Activated naive CD8-positive, alpha-beta T cell treated with anti-CD3 and anti-CD28 coated beads, Interleukin-2, amount 50 U/mL, for 16 hours (primary cell): ENCODE results near the gene KRT13.

Source experiments
- DNase-seq: peaks from one replicate; pipeline ENCODE4 v3.0.0-alpha.2; 2020; ENCODE audit warnings: low read depth, low spot score

Gene KRT13

DNA sequence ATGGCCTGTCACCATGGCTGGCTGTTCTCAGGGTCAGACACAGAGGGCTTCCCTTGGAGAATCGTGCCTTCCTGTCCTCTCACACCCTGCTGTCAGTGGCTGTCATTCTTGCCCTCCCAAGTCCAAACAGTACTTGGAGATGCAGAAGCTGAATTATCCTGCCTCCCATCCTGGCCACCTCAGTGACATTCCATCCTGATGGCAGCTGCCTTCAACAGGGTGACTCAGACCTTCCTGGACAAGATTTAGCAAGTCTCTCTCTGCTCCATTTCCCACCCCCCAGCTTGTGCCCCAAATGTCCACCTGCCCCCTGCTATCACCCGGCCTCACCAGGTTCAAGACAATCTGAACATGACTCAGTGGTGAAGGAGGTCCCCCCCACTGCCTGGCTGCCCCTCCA lies 10.9 kb downstream of the KRT13 start:
- no peak for DNase-seq

DNA sequence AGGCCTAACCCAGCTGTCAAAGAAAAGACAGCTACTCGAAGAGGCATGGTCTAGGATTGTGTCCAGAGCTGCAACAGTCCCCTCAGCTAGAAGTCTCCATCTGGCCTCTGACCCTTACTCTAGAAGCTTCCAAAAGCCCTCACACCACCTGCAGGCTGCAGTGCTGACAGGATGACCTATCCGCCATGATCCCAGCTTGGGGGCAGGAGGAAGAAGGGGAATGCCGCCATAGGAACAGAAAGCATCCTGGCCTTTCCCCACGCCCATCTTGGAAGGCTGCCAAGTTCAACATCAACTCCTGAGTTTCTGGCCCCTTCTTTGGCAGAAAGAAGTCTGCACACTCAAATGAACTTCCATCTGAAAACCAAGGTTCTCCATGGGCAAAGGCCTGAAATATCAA lies 12.6 kb downstream of the KRT13 start:
- no peak for DNase-seq

GRCh38 chr17:41492351-41492750 lies 13.1 kb downstream of the KRT13 start:
- no peak for DNase-seq

- DNase-seq, result no peak
These were observed 13.9 kb downstream of the KRT13 start for GRCh38 chr17:41491476-41491875.

DNA sequence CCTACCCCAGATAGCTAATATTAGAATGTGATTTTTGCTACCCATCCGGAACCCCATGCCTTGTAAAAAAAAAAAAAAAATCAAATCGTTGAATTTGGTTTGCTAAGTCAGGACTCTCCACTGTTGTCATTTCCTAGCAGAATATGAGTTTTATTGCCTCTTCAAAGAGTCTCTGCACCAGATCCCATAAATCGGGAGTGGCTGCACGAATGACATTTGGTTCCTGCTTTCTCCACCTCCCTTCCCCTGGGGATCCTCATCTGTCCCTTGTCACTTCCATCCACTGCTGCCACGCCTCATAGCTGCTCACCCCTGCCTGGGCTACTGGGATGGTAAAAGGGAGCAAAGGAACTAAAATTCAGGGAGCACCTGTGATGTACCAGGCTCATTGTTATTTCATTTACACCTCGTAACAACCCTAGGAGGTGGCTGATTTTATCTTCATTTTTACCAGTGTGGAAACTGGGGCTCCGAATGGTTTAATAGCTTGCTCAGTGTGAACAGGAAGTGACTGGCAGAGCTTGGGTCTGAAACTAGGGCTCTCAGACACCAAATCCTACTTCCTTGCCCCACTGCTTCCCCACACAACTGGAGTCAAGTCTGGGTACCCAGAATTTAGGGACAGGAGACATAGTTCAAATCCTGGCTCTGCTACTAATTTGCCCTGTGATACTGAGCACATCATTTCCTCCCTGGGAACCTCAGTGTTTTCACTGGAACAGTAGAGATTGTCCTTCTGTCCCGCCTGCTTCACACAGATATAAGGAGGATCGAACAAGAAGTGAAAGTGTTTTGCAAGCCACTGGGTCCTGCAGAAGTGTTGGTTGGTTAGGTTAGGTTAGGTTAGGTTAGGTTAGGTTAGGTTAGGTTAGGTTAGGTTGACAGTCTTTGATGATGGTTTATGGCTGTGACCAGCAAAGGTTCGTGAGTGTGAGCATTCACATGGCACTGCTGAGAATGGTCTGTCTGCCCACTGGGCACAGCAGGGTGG lies 15.1 kb downstream of the KRT13 start:
- no peak for DNase-seq

DNA sequence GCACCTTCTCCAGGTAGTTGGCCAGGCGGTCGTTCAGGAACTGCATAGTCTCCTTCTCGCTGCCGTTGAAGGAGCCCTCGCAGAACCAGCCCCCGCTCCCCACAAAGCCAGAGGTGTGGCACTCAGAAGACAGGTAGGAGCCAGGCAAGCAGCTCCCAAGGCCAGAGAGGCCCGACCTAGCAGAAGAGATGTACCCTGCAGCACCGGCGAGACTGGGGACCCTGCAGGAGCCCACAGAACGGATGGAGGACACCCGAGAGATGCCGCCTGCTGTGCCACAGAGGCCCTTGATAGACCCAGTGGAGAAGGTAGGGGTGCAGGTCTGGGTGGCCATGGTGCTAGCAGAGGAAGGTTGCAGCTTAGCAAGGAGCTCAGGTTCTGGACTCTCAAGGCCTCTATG lies 15.9 kb downstream of the KRT13 start, which contains the start of gene KRT36:
Gene KRT36, minus strand, starts transcription at position 380 of the 400 bp plus-strand sequence. Its CDS starts 46 bp downstream, at position 334.
- no peak for DNase-seq

DNA sequence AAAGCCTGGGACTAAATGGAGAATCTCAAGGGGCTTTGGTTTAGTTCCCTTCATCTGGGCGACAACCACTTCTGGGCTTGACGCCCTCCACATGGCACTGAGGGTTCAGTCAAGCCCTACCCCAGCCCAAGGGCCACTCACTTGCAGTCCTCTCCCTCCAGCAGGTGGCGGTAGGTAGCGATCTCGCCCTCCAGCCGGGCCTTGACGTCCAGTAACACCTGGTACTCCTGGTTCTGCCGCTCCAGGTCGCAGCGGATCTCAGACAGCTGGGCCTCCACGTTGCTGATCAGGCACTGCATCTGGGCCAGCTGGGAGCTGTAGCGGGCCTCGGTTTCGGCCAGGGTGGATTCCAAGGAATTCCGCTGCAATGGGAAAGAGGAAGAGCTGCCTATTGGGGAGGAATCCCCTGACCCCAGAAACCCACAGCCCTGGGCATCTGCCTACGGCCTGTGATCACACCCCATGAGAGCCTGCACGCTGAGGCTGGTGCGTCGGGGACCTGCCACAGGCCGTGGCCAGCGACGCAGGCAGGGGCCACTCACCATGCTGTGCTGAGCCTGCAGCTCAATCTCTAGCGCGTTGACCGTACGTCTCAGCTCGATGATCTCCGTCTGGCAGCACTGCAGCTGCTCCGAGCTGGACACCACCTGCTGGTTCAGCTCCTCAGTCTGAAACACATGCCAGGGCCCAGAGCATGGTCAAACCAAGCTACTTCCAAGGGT lies 18.4 kb downstream of the KRT13 start:
- no peak for DNase-seq

- no peak for DNase-seq
These were observed 19.1 kb downstream of the KRT13 start for GRCh38 chr17:41486316-41486715.

GRCh38 chr17:41484920-41485904 lies 20.2 kb downstream of the KRT13 start:
- DNase-seq, result no peak

GRCh38 chr17:41483991-41484826 lies 21.2 kb downstream of the KRT13 start:
- DNase-seq, result no peak

DNA sequence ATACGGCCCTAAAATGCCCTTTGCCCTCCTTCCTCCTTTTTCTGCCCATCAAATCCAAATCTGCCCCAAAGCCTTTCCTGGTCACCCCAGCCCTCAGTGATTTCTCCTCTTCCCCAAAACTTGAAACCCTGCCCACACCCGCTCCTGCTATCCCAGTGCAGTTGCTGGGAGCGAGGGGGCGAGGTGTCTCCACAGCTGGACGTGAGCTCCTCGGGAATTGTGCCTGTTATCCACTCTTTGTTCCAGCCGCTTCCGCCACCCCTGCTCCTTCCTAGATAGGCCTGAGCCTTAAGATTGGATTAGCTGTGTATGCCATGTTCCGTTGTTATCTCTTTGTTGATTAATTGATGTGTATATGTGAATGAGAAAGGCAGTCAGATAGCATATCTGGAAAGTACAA lies 21.9 kb downstream of the KRT13 start:
- DNase-seq, result no peak

- no peak for DNase-seq
These were observed 24.4 kb downstream of the KRT13 start, which contains the start of gene KRT35 for GRCh38 chr17:41481036-41481435. Gene KRT35 (minus strand): TSS chr17:41481151. CDS start chr17:41481097, 54 bp downstream.

GRCh38 chr17:41480581-41480980 lies 24.8 kb downstream of the KRT13 start:
- DNase-seq, result no peak

- no peak for DNase-seq
These were observed 25.3 kb downstream of the KRT13 start for GRCh38 chr17:41480136-41480535.

DNA sequence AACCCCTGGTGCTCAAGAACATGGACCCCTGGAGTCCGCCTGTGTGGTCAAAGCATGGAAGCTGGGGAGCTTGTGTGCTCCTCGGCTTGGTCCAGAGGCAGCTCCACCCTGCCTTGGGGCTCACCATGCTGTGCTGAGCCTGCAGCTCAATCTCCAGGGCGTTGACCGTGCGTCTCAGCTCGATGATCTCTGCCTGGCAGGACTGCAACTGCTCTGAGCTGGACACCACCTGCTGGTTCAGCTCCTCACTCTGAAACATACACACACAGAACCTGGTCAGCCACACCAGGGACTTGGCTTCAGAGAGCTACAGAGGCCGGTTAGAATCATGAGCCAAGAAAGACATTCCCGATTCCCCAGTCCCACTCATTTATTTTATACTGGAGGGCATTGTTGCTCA lies 27.2 kb downstream of the KRT13 start:
- DNase-seq, result no peak

DNA sequence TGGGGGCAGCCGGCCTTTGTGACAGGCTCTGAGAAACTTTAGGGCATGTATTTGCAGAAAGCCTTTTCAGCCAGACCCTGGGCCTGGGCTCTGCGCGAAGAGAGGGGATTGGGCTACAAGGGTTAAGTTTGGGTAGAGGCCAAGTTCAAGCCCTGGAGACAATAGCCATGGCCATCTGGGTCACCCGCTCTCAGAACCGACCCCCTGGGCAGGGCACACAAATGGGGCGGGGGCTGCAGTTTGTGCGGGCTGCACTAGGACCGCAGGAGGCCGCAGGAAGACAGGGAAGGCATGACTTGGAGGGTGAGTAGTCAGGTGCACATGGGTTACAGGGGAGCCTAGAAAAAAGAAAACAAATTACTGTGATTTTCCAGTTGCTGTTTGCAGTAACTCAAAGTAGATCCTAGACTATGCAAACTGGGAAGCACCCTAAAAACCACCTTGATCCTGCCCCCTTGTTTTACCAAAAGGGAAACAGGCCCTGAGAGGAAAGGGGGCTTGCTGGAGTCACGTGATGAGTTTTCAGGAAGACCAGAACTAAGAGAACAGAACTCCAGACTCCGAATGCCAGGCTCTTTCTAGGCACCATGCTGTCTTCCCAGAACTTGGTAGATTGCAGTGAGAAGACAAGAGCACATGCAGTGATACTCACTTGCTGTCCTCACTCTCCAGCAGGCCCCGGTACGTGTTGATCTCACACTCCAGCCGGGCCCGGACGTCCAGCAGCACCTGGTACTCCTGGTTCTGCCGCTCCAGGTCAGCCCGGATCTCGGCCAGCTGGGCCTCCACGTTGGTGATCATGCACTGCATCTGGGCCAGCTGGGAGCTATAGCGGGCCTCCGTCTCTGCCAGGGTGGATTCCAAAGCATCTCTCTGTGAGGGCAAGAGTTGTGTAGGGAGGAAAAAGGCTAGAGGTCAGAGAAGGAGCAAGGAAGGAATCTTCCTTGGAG lies 28.3 kb downstream of the KRT13 start:
- DNase-seq, result no peak

DNA sequence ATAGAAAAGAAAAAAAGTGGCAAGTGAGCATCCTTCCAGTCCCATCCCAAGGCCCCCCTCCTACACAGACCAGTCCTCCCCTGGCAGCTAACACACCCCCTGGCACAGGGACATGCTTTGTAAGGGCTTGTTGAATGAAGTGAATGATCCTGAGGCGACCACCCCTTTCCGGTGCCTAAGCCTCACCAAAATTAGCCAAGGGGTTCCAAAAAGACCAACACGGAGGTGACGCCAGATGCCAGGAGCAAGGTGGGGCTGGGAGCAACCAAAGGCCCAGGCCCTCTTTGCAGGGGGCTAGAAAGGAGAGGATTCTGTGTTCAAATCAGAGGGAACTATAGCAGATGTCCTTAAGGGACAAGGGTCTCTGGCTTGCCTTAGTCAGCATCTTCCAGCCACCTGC lies 30.0 kb downstream of the KRT13 start:
- DNase-seq, result no peak

DNA sequence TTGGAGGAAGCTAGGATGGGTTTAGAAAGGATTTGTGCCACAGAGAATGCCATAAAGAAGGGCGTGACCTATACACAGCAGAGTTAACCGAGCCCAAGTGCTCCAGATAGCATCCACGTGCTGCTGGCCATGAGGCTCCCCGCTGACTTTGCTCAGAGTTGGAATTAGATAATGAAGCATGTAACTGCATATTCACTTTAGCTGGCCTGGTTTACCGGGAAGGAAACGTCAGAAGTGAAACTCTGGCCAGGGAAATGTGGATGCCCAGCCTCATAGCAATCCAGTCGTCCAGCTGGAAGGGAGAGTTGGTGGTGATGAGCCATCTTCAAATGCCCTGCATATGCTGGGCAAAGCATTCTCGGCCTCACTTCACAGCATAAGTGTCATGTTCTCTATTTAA lies 30.5 kb downstream of the KRT13 start:
- DNase-seq, result no peak

- DNase-seq, result no peak
These were observed 37.1 kb downstream of the KRT13 start for GRCh38 chr17:41468346-41468745.
